Measurements from ENCODE around the gene NHSL1.
"Not testable (repeated sequence)": the region's sequence is repeated elsewhere in the genome, so short reads cannot be mapped to it uniquely, and the experiment has no call there.

NHSL1 gene

GRCh38 chr6:138428944-138429598, 70.2 kb downstream of the NHSL1 start:
- DNase-seq: peak; percentile 29 to 39
- TF ChIP-seq POLR2A (IDR thresholded peaks at IDR 0.05; ENCODE audit: low read length): no peak
- no peak for TF ChIP-seq GATA1 (IDR thresholded peaks at IDR 0.05; ENCODE audit: low read depth, low read length)

DNA sequence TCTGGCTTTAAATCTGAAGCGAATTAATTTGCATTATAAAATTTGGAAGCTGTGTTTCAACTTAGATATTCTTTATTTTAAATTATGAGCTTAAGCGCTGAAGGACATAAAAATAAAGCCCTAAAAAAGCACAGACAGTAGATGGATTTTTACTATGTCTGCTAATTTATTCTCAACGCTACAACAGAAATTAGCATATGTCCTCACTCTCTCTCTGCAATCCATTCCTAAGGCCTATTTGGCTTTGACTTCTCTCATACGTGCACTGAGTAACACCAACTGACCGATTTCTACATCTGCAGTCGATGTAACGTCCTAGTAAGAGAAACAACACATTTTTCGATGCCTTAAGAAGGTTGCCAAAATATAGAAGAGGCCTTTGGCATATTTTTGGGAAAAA, 71.6 kb downstream of the NHSL1 start:
- TF ChIP-seq GATA1 (IDR thresholded peaks at IDR 0.05; ENCODE audit: low read depth, low read length) (no peak), POLR2A (IDR thresholded peaks at IDR 0.05; ENCODE audit: low read length) (no peak)
- DNase-seq: no peak

DNA sequence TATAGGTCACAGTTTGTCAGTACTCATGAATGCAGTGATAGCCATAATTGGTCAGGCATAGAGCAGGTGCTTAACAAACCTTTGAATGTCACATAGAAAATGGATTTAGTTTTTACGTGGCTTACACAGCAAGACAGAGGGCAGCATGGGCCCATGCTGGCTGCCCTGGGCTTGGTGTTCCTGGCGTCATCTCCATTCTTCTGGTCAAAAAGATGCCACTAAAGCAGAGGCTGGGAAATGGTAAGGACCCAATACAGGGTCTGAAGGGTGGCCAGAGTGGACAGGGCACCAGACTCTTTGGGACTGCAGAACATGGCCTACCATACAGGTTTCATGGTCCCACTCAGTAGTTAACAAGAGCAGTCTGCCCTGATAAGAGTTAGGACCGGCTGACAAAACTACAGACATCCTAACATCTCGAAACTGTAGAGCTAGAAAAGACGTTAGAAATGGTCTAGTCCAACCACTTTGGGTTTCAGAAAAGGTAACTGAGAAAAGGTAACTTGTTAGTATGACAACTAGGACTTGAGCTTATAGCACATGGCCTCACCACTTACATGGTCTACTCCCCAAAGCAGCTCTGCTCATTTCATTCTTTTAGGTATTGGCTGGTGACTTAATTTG, 72.7 kb downstream of the NHSL1 start:
- no peak for DNase-seq

DNA sequence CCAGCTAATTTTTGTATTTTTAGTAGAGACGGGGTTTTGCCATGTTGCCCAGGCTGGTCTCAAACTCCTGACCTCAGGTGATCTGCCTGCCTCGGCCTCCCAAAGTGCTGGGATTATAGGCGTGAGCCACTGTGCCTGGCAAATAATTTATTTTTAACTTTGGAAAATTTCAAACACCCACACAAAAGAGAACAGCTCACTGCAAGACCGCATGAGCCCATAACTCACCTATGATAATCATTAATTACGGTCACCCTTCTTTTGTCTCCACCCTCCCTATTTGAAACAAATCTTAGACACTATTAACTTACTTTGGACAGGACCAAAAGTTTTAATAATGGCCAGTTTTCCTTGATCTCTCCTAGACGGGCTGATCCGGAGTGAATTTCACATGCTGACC, 74.0 kb downstream of the NHSL1 start:
- DNase-seq: not testable (repeated sequence)

More for the DNA sequence above, 72.7 kb downstream of the NHSL1 start:
- TF ChIP-seq GATA1 (IDR thresholded peaks at IDR 0.05; ENCODE audit: low read depth, low read length) (no peak), POLR2A (IDR thresholded peaks at IDR 0.05; ENCODE audit: low read length) (no peak)

DNA sequence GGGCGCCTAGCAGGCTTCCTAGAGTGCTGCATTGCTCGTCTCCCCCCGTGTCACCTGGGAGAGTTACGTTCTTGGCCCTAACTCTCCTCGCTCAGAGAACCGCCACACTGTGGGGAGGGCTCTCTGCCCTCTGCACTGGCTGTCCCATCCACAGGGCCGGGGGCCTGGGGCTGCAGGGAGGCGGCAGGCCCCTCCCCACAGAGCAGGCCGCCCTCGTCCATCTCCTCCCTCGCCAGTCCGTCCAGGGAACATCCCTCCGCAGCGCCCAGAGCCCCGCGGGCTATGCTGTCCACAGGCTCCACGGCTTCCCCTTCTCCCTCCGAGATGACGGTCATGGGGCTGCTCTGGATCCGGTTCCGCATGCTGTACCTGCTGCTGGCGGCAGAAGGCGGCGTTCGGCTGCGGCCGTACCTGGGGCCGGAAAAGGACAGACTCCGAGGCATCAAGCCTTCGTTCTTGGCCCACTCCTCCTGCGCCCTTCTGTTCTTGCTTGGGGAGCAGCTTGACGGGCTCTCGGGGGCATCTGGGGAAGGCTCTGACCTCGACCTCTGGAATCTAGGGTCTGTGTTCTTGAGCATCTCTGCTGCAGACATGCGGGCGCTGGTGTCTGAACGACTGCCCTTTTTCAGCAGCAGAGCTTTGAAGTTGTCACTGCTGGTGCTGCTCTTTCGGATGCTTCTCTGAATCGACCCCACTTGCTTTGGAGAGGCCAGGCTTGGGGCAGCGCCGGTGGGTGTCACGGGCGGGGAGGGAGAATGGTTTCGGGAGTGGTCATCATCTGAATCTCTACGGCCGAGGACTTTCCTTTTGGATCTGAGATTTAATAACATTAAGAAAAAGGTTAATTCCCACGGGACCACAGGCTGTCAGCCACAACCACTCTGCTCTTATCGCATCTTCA, 75.0 kb downstream of the NHSL1 start:
- TF ChIP-seq POLR2A (IDR thresholded peaks at IDR 0.05; ENCODE audit: low read length) (no peak), GATA1 (IDR thresholded peaks at IDR 0.05; ENCODE audit: low read depth, low read length) (no peak)
- DNase-seq: no peak

GRCh38 chr6:138422861-138423260, 76.4 kb downstream of the NHSL1 start:
- no peak for DNase-seq
- TF ChIP-seq GATA1 (IDR thresholded peaks at IDR 0.05; ENCODE audit: low read depth, low read length) (no peak), POLR2A (IDR thresholded peaks at IDR 0.05; ENCODE audit: low read length) (no peak)

DNA sequence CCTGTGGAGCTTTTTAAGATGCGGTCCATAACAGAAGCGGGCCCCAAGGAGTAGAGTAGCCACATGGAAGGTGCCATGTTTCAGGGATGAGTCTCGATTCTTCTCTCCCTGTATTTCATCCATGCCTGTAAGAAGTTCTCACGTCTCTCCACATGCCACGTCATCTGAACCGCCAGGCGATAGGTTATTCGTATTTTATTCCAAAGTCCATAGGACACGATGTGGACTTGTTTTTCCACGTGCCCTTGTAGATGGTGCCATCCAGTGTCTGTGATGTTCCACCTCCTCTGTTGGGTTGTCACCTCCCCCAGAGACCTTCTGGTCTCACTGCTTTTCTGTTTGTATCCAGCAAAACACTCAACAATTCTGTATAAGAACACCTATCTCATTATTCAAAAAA, 77.7 kb downstream of the NHSL1 start:
- no peak for DNase-seq
- TF ChIP-seq POLR2A (IDR thresholded peaks at IDR 0.05; ENCODE audit: low read length): no peak
- no peak for TF ChIP-seq GATA1 (IDR thresholded peaks at IDR 0.05; ENCODE audit: low read depth, low read length)

DNA sequence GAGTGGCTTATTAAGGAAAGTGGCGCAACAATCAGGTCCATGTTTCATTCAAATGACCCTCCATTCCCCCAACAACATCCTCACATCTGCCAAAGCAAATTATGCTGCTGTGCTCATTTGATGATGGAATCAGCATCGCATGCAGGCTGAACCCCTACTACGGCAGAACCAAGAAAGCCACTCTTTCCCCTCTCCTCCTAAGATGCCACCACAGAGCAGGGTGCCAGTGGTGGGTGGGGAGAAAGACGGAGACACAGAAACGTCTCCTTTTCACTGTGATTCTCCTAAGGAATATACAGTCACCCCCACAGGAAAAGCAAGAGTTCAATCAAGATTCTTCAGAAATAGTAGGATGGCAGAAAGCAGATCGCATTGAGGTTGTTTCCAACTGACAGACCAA, 78.2 kb downstream of the NHSL1 start:
- DNase-seq: no peak
- TF ChIP-seq GATA1 (IDR thresholded peaks at IDR 0.05; ENCODE audit: low read depth, low read length) (no peak), POLR2A (IDR thresholded peaks at IDR 0.05; ENCODE audit: low read length) (no peak)

- no peak for DNase-seq
- TF ChIP-seq POLR2A (IDR thresholded peaks at IDR 0.05; ENCODE audit: low read length) (no peak), GATA1 (IDR thresholded peaks at IDR 0.05; ENCODE audit: low read depth, low read length) (no peak)
Measured at GRCh38 chr6:138420356-138420755, 78.9 kb downstream of the NHSL1 start.

GRCh38 chr6:138419766-138420165, 79.5 kb downstream of the NHSL1 start:
- no peak for TF ChIP-seq GATA1 (IDR thresholded peaks at IDR 0.05; ENCODE audit: low read depth, low read length)
- TF ChIP-seq POLR2A (IDR thresholded peaks at IDR 0.05; ENCODE audit: low read length): no peak
- DNase-seq: no peak

DNA sequence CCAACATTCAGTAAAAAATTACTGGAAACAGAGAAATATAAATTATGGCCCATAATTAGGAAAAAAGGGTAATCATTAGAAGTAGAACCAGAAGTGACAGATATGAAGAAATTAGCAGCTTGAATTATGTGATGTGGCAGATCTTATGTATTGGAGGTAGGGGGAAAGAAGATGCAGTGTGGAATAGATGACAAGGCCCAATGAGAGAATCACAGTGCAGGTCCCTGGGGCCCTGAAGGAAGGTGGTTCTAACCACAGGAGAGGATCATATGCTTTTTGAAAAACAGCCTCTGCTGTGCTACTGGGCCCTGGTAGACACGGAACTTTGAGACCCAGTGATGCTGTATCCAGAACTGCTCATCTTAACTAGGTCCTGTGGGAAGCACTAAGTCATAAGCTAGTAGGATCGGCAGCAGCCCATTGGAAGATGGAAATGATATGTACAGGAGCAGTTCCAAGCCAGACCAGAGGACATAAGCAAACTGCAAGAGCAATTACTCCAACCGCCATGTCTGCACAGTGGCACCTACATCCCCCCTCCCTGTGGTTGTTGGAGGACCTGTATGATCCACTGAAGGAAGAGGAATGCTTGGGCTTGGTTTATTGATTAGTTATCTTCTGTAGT, 81.1 kb downstream of the NHSL1 start:
- DNase-seq: no peak
- TF ChIP-seq POLR2A (IDR thresholded peaks at IDR 0.05; ENCODE audit: low read length) (no peak), GATA1 (IDR thresholded peaks at IDR 0.05; ENCODE audit: low read depth, low read length) (no peak)

GRCh38 chr6:138417493-138418117, 81.7 kb downstream of the NHSL1 start:
- DNase-seq: no peak

GRCh38 chr6:138416206-138416605, 83.1 kb downstream of the NHSL1 start:
- TF ChIP-seq GATA1 (IDR thresholded peaks at IDR 0.05; ENCODE audit: low read depth, low read length) (no peak), POLR2A (IDR thresholded peaks at IDR 0.05; ENCODE audit: low read length) (no peak)
- DNase-seq: no peak

More at GRCh38 chr6:138417493-138418117, 81.7 kb downstream of the NHSL1 start:
- no peak for TF ChIP-seq GATA1 (IDR thresholded peaks at IDR 0.05; ENCODE audit: low read depth, low read length)
- TF ChIP-seq POLR2A (IDR thresholded peaks at IDR 0.05; ENCODE audit: low read length): no peak

- no peak for DNase-seq
- TF ChIP-seq POLR2A (IDR thresholded peaks at IDR 0.05; ENCODE audit: low read length) (no peak), GATA1 (IDR thresholded peaks at IDR 0.05; ENCODE audit: low read depth, low read length) (no peak)
Measured at GRCh38 chr6:138415125-138415524, 84.2 kb downstream of the NHSL1 start.

All from erythroblast (primary cell).